Spleen (tissue), 7 donors: ENCODE data around the gene INKA2.

Experiments used
- POLR2AphosphoS5 ChIP-seq, 3 donors: sonication (generic); formaldehyde crosslinking; IDR thresholded peaks; one replicate each; pipeline ENCODE4 v1.5.1; 2017; ENCODE audit warnings: antibody characterized with exemption in 3 of 3
- TF ChIP-seq, protein P1 (sequence below), 11 experiments: fragments of 200-600 bp in 7 of 11; fragments of 450-650 bp in 4 of 11; sonication (generic) in 4 of 11; IDR thresholded peaks in 8 of 11; conservative IDR thresholded peaks in 3 of 11; 1 replicate in 7 of 11; 2 replicates in 4 of 11; pipeline versions ENCODE4 v1.4.0 to v1.8.0; 2016 to 2021; ENCODE audit warnings: antibody characterized with exemption in 11 of 11, inconsistent platforms in 4 of 11, mild to moderate bottlenecking in 1 of 11
- donor health status: DM: no; HTN: no; CAD: no; lungs with moderate emphysema.
- donor health status: DM: no; HTN: no; CAD: no.
- donor health status: DM: no; HTN: no; CAD: no.

DNA sequence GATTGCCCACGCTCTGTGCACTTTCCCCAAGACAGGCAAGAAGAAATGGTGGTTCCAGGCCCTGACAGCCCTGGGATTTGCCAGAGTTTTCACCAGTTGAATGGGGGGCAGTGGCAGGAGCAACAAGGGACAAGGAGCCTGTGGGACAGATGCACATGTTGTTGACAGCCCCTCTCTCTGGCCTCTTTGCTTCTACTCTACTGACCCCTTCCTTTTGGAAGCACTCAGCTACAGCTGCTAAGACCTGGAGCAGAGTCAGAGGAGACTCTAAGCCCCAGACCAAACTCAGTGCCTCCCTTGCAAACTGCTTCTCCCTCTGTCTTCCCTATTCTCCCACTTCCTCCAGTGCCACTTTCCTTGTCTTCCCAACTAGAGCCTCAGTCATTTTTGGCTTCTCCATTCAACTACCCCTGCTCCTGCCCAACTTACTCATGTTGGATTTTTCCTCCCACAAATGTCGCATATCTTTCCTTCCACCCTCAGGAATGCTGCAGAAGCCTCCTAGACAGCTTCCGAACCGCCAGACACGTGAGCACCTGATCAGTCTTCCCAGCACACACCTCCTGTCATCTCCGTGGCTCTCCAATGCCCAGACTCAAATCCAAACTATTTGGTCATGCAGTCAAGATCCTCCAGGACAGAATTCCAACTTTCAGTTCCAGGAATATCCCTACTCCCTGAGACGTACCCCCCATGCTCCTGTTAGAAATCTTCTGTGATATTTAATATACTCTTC lies 9.1 kb downstream of the INKA2 start:
- TF ChIP-seq, protein P1, sequence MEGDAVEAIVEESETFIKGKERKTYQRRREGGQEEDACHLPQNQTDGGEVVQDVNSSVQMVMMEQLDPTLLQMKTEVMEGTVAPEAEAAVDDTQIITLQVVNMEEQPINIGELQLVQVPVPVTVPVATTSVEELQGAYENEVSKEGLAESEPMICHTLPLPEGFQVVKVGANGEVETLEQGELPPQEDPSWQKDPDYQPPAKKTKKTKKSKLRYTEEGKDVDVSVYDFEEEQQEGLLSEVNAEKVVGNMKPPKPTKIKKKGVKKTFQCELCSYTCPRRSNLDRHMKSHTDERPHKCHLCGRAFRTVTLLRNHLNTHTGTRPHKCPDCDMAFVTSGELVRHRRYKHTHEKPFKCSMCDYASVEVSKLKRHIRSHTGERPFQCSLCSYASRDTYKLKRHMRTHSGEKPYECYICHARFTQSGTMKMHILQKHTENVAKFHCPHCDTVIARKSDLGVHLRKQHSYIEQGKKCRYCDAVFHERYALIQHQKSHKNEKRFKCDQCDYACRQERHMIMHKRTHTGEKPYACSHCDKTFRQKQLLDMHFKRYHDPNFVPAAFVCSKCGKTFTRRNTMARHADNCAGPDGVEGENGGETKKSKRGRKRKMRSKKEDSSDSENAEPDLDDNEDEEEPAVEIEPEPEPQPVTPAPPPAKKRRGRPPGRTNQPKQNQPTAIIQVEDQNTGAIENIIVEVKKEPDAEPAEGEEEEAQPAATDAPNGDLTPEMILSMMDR (IDR thresholded peaks at IDR 0.05 in 8 of 11, conservative IDR thresholded peaks at IDR 0.05 in 3 of 11), result no peak
- no peak for TF ChIP-seq POLR2AphosphoS5 (IDR thresholded peaks at IDR 0.05)
